ENCODE measurements around the gene RAB11FIP3.

RAB11FIP3 gene

DNA sequence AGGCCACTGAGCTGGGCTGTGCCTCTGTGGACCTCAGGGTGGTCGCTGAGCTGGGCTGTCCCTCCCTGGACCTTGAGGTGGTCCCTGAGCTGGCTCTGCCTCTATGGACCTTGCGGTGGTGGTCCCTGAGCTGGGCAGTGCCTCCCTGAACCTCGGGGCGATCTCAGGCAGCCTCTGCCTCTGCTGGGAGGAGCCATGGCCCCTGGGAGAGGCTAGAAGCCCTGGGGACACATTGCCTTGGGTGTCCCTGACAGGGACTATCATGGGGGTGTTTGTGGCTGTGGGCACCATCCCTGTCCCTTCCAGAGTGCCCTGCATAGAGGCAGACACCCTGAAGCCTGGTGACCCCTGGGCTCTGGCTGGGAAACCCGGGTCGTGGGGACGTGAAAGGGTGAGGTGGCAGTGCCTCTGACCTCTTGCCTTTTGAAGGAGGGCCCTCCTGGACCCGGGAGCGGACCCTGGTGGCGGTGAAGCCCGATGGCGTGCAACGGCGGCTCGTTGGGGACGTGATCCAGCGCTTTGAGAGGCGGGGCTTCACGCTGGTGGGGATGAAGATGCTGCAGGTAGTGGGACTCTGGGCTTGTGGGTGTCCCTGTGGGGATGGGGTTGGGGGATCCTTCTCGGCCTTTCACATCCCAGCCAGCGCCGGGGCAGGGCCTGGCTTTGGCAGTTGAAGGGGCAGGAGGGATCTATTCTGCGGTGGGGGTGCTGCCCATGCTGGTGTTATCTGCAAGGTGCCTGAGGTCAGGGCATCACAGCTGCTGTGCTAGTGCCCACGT lies 26.7 kb upstream of the RAB11FIP3 start:
- no peak for ATAC-seq (replicated peaks; ENCODE audit: extremely low read depth, poor library complexity, severe bottlenecking)
- Mint-ChIP-seq H3K9me3 (no peaks in the 10 kb centered on the region), H3K27ac (ENCODE audit: low read depth) (peak overlapping the region; percentile 51), H3K4me1 (peaks cover 21% of the 10 kb centered on the region), H3K4me3 (peak overlapping the region; percentile 67), H3K36me3 (ENCODE audit: insufficient read depth) (peaks cover 8% of the 10 kb centered on the region), H3K27me3 (no peaks in the 10 kb centered on the region)
- no peak for DNase-seq (ENCODE audit: low spot score in 2 of 2)

DNA sequence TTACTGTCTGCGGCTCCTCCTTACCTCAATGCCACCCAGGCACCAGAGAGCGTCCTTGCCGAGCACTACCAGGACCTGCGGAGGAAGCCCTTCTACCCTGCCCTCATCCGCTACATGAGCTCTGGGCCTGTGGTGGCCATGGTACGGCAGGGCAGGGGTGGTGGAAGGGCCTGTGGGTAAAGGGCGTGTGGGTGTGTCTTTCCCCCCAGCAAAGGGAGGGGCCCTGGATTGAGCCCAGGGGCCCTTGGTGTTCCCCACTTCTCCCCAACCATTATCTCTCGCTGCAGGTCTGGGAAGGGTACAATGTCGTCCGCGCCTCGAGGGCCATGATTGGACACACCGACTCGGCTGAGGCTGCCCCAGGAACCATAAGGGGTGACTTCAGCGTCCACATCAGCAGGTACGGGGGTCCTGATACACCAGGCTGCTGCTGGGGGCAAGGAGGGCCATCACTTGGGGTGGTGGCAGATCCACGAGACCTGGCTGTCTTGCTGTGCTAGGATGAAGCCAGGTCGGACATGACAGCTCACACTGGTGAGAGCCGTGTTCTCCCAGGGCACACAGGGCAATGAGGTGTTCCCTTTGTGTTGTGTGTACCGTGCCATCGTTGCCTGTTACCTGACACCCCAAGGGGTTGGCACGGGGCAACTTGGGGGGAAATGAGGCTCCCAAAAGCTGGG lies 26.0 kb upstream of the RAB11FIP3 start:
- Mint-ChIP-seq H3K27ac (ENCODE audit: low read depth) (no peak overlapping the region), H3K4me1 (peaks cover 21% of the 10 kb centered on the region), H3K27me3 (no peaks in the 10 kb centered on the region), H3K36me3 (ENCODE audit: insufficient read depth) (peaks cover 8% of the 10 kb centered on the region), H3K9me3 (no peaks in the 10 kb centered on the region), H3K4me3 (peak overlapping the region; percentile 82)
- DNase-seq (ENCODE audit: low spot score in 2 of 2) (no peak), ATAC-seq (replicated peaks; ENCODE audit: extremely low read depth, poor library complexity, severe bottlenecking) (no peak)

DNA sequence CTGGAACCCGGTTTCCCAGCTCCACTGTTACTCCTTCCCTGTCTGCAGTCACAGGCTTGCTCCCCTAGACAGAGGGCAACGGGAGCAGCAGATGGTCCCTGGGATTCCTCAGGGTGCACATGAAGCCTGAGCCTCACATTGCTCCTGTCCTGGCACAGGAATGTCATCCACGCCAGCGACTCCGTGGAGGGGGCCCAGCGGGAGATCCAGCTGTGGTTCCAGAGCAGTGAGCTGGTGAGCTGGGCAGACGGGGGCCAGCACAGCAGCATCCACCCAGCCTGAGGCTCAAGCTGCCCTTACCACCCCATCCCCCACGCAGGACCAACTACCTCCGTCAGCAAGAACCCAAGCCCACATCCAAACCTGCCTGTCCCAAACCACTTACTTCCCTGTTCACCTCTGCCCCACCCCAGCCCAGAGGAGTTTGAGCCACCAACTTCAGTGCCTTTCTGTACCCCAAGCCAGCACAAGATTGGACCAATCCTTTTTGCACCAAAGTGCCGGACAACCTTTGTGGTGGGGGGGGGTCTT lies 25.3 kb upstream of the RAB11FIP3 start:
- peaks cover 8% of the 10 kb centered on the region for H3K36me3 Mint-ChIP-seq (ENCODE audit: insufficient read depth)
- DNase-seq (ENCODE audit: low spot score in 2 of 2) (no peak), ATAC-seq (replicated peaks; ENCODE audit: extremely low read depth, poor library complexity, severe bottlenecking) (no peak)
- no peaks in the 10 kb centered on the region for H3K9me3 Mint-ChIP-seq
- peak overlapping the region; percentile 82 for H3K4me3 Mint-ChIP-seq
- H3K4me1 Mint-ChIP-seq: peaks cover 21% of the 10 kb centered on the region
- peak overlapping the region; percentile 88 for H3K27ac Mint-ChIP-seq (ENCODE audit: low read depth)
- H3K27me3 Mint-ChIP-seq: no peaks in the 10 kb centered on the region

DNA sequence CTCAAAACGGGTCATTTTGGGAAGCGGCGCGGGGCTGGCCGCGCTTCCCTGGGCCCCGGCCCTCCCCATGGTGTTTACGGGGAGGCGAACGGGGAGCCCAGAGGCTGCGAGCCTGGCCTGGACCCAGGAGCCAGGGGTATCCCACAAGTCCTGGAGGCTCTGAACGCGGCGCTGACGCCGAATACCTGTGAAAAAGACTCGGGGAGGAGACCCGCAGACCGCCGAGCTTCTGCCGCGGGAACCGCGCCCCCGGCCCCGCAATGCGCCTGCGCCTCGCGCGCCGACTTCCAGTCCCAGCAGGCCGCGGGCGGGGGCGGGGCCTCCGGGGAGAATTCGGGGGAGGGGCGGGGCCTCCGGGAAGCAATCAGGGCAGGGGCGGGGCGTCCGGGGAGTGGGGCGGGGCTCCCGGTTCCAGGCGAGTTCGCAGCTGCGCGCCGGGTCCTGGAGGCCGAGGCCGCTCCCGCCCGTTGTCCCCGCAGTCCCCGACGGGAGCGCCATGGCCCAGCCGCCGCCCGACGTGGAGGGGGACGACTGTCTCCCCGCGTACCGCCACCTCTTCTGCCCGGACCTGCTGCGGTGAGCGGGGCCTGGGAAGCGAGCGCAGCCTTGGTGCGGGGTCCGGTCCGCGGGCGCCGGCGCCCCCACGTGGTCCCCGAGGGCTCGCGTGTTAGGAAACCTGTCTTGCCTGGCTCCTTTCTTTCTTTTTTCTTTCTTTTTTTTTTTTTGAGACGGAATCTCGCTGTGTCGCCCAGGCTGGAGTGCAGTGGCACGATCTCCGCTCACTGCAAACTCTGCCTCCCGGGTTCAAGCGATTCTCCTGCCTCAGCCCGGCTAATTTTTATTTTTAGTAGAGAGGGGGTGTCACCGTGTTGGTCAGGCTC lies 23.7 kb upstream of the RAB11FIP3 start, which contains the start of gene DECR2:
Gene DECR2, plus strand, starts transcription at position 418 of the 881 bp plus-strand sequence. Its CDS starts 79 bp downstream, at position 497.
- Mint-ChIP-seq H3K27me3 (no peaks in the 10 kb centered on the region), H3K27ac (ENCODE audit: low read depth) (peak within 1 kb of the TSS; percentile 88), H3K4me3 (peak within 1 kb of the TSS; percentile 82), H3K4me1 (peaks cover 15% of the 10 kb centered on the region), H3K9me3 (no peaks in the 10 kb centered on the region), H3K36me3 (ENCODE audit: insufficient read depth) (peaks cover 8% of the 10 kb centered on the region)
- DNase-seq (ENCODE audit: low spot score in 2 of 2) (peak; percentile 89 to 91), ATAC-seq (replicated peaks; ENCODE audit: extremely low read depth, poor library complexity, severe bottlenecking) (peak; percentile 74)

DNA sequence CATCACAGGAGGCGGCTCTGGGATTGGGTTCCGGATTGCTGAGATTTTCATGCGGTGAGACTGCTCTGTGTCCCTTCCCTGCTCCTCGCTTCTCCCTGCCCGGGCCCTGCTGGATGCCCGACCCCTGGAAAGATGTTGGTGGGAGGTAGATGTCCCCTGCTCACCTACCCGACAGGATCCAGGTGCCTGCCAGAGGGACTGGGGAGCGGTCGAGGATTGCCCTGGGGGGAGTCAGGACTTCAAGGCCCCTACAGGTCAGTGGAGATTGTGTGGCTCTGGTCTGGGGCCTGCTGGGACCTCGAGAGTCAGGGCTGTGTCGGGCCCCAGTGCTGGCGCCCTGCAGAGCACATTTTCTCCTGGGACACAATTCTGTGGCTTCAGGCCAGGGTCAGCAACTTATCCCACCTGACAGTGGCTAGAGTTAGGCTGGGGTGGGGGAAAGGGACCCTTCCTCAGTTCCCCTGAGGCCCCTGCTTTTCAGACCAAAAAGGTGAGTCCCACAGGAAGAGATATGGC lies 20.4 kb upstream of the RAB11FIP3 start:
- Mint-ChIP-seq H3K27me3 (no peaks in the 10 kb centered on the region), H3K9me3 (no peaks in the 10 kb centered on the region), H3K4me1 (peaks cover 8% of the 10 kb centered on the region), H3K36me3 (ENCODE audit: insufficient read depth) (peaks cover 8% of the 10 kb centered on the region), H3K27ac (ENCODE audit: low read depth) (no peak overlapping the region), H3K4me3 (no peak overlapping the region)
- ATAC-seq (replicated peaks; ENCODE audit: extremely low read depth, poor library complexity, severe bottlenecking) (no peak), DNase-seq (ENCODE audit: low spot score in 2 of 2) (no peak)

DNA sequence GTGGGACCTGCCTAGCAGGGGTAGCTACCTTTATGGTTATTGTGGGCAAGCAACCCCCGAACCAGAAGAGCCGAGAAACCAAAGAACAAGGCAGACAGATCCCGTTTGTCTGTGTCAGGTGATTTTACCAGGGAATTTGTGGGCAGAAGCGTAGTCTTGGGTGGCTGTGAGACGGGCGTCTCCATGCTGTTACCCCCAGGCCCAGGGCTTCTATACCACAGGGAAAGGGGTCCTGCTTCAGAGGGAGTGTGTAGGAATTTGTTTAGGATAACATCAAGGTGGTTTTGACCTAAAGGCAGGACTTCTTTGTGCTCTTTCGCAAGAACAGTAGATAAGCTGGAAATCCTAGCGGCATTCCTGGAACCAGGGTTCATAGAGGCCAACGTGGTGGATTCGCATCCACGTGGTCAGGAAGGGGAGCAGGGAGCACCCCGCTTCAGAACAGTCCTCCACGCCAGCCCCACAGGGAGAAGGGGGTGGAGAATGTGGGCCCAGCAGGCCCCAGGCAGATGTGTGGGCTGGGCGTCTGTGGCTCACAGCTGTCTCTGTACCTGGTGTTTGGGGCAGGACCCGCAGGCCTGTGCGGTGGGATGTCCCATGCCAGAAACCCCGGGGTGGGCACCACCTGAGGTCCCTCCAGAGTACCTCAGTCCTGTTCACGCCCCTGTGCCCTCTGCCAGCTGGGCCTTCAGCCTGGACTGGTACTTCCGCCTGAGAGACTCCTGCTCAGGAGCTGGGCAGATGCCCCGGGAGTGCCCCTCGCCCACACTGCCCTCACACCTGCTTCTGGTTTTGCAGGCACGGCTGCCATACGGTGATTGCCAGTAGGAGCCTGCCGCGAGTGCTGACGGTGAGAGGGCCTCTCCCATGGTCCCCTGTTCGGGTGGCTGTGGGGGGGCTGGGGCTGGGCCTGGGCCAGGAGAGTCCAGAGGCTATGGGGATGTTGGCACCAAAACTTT lies 19.6 kb upstream of the RAB11FIP3 start:
- Mint-ChIP-seq H3K4me1 (peaks cover under 1% of the 10 kb centered on the region), H3K9me3 (no peaks in the 10 kb centered on the region), H3K27me3 (no peaks in the 10 kb centered on the region), H3K36me3 (ENCODE audit: insufficient read depth) (peaks cover 6% of the 10 kb centered on the region), H3K4me3 (no peak overlapping the region), H3K27ac (ENCODE audit: low read depth) (no peak overlapping the region)
- ATAC-seq (replicated peaks; ENCODE audit: extremely low read depth, poor library complexity, severe bottlenecking): no peak
- DNase-seq (ENCODE audit: low spot score in 2 of 2): no peak

DNA sequence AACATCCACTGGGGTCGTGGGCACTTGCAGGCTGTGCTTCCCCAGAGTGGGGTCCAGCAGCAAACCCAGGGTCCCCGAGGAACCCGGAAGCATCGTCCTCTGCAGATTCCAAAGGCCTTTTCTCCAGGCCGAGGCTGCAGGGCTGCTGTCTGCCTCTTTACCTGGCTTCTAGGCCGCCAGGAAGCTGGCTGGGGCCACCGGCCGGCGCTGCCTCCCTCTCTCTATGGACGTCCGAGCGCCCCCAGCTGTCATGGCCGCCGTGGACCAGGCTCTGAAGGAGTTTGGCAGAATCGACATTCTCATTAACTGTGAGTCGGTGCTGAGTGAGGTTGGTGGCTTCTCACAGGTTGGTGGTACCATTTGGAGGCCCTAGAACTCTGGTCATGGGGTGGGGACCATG lies 18.2 kb upstream of the RAB11FIP3 start:
- no peak overlapping the region for H3K27ac Mint-ChIP-seq (ENCODE audit: low read depth)
- H3K4me1 Mint-ChIP-seq: no peaks in the 10 kb centered on the region
- no peaks in the 10 kb centered on the region for H3K9me3 Mint-ChIP-seq
- no peaks in the 10 kb centered on the region for H3K27me3 Mint-ChIP-seq
- ATAC-seq (replicated peaks; ENCODE audit: extremely low read depth, poor library complexity, severe bottlenecking) (no peak), DNase-seq (ENCODE audit: low spot score in 2 of 2) (no peak)
- H3K4me3 Mint-ChIP-seq: no peak overlapping the region
- H3K36me3 Mint-ChIP-seq (ENCODE audit: insufficient read depth): peaks cover 1% of the 10 kb centered on the region

DNA sequence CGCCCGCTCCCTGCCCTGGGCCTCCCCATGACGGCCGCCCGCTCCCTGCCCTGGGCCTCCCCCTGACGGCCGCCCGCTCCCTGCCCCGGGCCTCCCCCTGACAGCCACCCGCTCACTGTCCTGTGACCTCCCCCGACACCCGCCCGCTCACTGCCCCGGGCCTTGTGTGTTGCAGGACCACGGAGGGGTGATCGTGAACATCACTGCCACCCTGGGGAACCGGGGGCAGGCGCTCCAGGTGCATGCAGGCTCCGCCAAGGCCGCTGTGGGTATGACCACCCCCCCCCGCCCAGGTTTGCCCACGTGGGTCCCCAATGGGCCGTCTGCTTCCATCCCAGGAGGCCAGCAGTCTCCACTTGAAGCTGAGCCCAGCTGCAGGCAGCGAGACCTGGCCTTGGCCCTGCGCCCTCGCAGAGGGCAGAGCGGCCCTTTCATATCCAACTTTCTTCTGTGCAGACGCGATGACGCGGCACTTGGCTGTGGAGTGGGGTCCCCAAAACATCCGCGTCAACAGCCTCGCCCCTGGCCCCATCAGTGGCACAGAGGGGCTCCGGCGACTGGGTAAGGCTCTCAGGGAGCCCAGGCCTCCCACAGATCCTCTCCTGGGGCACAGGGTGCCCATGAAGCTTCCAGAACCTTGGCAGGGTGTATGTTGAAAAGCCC lies 14.8 kb upstream of the RAB11FIP3 start:
- Mint-ChIP-seq H3K9me3 (no peaks in the 10 kb centered on the region), H3K4me3 (no peak overlapping the region), H3K27ac (ENCODE audit: low read depth) (no peak overlapping the region), H3K4me1 (no peaks in the 10 kb centered on the region), H3K27me3 (no peaks in the 10 kb centered on the region), H3K36me3 (ENCODE audit: insufficient read depth) (no peaks in the 10 kb centered on the region)
- ATAC-seq (replicated peaks; ENCODE audit: extremely low read depth, poor library complexity, severe bottlenecking) (no peak), DNase-seq (ENCODE audit: low spot score in 2 of 2) (no peak)

DNA sequence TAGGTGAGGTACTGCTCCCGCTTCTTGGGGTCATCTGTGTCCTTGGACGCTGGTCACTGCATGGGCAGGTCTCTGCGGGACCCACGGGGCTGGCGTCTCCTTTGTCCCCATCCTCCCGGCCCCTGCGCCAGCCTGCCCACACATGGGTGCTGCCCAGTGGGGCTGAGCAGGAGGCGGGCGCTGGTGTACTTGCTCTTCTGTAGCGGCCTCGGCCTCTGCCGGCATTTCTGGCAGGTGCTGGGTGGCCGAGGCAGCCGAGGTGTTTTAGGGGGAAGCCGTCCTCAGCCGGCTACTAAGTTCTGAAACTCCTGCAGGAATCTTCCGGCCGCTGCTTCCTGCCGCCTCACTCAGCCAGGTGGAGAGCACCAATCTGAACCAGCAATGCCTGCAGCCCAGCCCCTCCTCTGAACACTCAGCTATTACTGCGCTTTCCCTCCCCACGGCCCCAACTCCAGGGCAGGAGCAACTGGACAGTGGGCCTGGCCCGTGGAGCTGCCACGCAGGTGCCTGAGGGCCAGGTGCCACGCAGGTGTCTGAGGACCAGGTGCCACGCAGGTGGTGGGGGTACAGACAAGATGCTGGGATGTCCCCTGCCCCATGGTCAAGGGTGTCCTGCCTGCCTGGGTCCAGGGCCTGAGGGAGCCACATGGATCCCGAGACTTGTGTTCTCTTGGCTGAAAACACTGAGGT lies 13.7 kb upstream of the RAB11FIP3 start:
- no peak for DNase-seq (ENCODE audit: low spot score in 2 of 2)

DNA sequence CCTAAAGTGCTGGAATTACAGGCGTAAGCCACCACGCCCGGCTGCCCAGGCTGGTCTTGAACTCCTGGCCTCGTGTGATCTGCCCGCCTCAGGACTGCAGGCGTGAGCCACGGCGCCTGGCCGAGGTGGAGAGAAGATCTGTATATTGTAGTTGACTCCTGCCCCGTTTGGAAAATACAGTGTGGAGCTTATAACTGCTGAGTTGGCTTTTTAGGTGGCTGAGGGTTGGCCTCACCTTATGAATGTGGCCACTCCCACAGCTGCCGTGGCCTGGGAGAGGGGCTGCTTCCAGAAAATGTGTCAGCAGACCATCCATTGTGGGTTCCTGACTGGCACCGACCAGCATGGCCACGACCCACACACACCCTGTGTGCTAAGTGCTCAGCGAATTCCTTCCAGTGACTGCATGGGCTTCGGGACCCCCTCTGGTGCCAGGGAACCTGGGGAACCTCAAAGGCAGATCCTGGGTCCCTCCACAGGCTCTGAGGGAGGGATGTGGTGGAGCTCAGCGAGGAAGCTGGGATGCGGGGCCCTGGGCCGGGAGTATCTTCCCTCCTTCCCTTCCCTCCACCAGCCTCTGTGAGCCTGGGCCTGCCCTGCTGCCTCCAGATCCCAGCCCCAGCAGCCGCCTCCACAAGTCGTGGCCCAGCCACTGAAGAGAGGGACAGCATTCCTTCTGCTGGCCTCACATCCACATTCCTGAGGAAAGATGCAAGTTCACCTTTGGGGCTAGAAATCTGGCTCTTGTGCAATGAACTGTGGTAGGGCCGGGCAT lies 10.9 kb upstream of the RAB11FIP3 start:
- DNase-seq (ENCODE audit: low spot score in 2 of 2) (no peak), ATAC-seq (replicated peaks; ENCODE audit: extremely low read depth, poor library complexity, severe bottlenecking) (no peak)
- no peak overlapping the region for H3K27ac Mint-ChIP-seq (ENCODE audit: low read depth)
- H3K27me3 Mint-ChIP-seq: no peaks in the 10 kb centered on the region
- no peaks in the 10 kb centered on the region for H3K4me1 Mint-ChIP-seq
- H3K9me3 Mint-ChIP-seq: no peaks in the 10 kb centered on the region
- no peak overlapping the region for H3K4me3 Mint-ChIP-seq
- no peaks in the 10 kb centered on the region for H3K36me3 Mint-ChIP-seq (ENCODE audit: insufficient read depth)

More for the DNA sequence above, 13.7 kb upstream of the RAB11FIP3 start:
- Mint-ChIP-seq H3K4me3 (no peak overlapping the region), H3K27me3 (no peaks in the 10 kb centered on the region), H3K27ac (ENCODE audit: low read depth) (no peak overlapping the region), H3K36me3 (ENCODE audit: insufficient read depth) (no peaks in the 10 kb centered on the region), H3K9me3 (no peaks in the 10 kb centered on the region), H3K4me1 (no peaks in the 10 kb centered on the region)
- ATAC-seq (replicated peaks; ENCODE audit: extremely low read depth, poor library complexity, severe bottlenecking): no peak
